K562 (cell line): ENCODE results near the gene PBXIP1. TPM values are rescaled to one million over a fixed set of nuclear protein-coding genes. Genes with fewer than 3 reads are reported as not detected.

ENCODE experiments used
- ADNP ChIP-seq: fragments of 200-800 bp; sonication (Bioruptor generic); IDR thresholded peaks from 2 replicates; pipeline ENCODE4 v1.6.1; 2016; ENCODE audit warnings: missing genetic modification characterization, missing compliant biosample characterization
- CEBPG ChIP-seq, 3 experiments: fragments of 200-800 bp in 1 of 3; sonication (Bioruptor generic) in 1 of 3; sonication (generic) in 1 of 3; formaldehyde crosslinking in 1 of 3; IDR thresholded peaks in 2 of 3; conservative IDR thresholded peaks in 1 of 3; 2 replicates each; pipeline versions ENCODE4 v1.6.1 to v1.8.0; 2016 to 2022; ENCODE audit warnings: missing compliant biosample characterization in 2 of 3, missing genetic modification characterization in 2 of 3, mild to moderate bottlenecking in 1 of 3, missing genetic modification reagents in 1 of 3
- DDX20 ChIP-seq: fragments of 450-650 bp; IDR thresholded peaks from 2 replicates; pipeline ENCODE4 v1.6.1; 2016; ENCODE audit warnings: missing genetic modification characterization, low read depth, mild to moderate bottlenecking, missing compliant biosample characterization, moderate library complexity
- FOXA3 ChIP-seq, 2 experiments: fragments of 450-650 bp in 1 of 2; sonication (generic) in 1 of 2; formaldehyde crosslinking; IDR thresholded peaks in 1 of 2; conservative IDR thresholded peaks in 1 of 2; 2 replicates each; pipeline versions ENCODE4 v1.4.0 to v1.8.0; 2020 to 2022; ENCODE audit warnings: mild to moderate bottlenecking in 2 of 2, missing genetic modification reagents in 1 of 2
- KLF6 ChIP-seq: fragments of 250-450 bp; sonication (Bioruptor Pico); IDR thresholded peaks from 2 replicates; pipeline ENCODE4 v1.4.0; 2020; ENCODE audit warnings: mild to moderate bottlenecking, moderate library complexity, borderline replicate concordance
- RCOR1 ChIP-seq, 2 experiments: IDR thresholded peaks; 2 replicates each; pipeline ENCODE4 v1.6.1; 2012; ENCODE audit warnings: low read depth in 2 of 2, low read length in 2 of 2, borderline replicate concordance in 1 of 2, improper control_type of control experiment in 1 of 2
- SMC3 ChIP-seq: conservative IDR thresholded peaks from 2 replicates; pipeline ENCODE4 v1.6.1; 2011; ENCODE audit warnings: low read depth, low read length, improper control_type of control experiment; ENCODE audit not compliant: insufficient read depth
- TAL1 ChIP-seq: fragments of 450-650 bp; IDR thresholded peaks from 2 replicates; pipeline ENCODE4 v1.6.1; 2016; ENCODE audit warnings: mild to moderate bottlenecking
- TFAM ChIP-seq: fragments of 250-450 bp; sonication (Bioruptor Pico); conservative IDR thresholded peaks from 2 replicates; pipeline ENCODE4 v1.5.0; 2021; ENCODE audit warnings: mild to moderate bottlenecking, moderate library complexity
- TRIM28 ChIP-seq: fragments of 450-650 bp; IDR thresholded peaks from 2 replicates; pipeline ENCODE4 v1.6.1; 2017
- ZNF212 ChIP-seq: fragments of 450-650 bp; formaldehyde crosslinking; IDR thresholded peaks from 2 replicates; pipeline ENCODE4 v1.4.0; 2020; ENCODE audit warnings: mild to moderate bottlenecking
- polyA plus RNA-seq, 8 experiments: library from polyadenylated mRNA; depleted of rRNA in 4 of 8; stranded (reverse) in 5 of 8; unstranded in 3 of 8; fragments of >200 nt; fragmentation: Nextera tagmentation in 2 of 8; fragmentation: Illumina TruSeq in 1 of 8; extraction: Ambion mirVana in 2 of 8; extraction: Trizol in 1 of 8; gene quantifications; 2 replicates each; pipeline versions ENCODE4 v1.2.1 to v1.2.3, GENCODE V29; 2011 to 2014; ENCODE audit warnings: inconsistent platforms in 1 of 8, missing spikeins in 1 of 8
- total RNA-seq, 7 experiments: library from RNA; depleted of rRNA in 6 of 7; stranded (reverse); fragments of >200 nt in 6 of 7; fragmentation: Illumina TruSeq in 2 of 7; extraction: Trizol in 2 of 7; gene quantifications; 2 replicates each; pipeline versions ENCODE4 v1.2.1 to v1.2.3, GENCODE V29; 2011 to 2021; ENCODE audit warnings: low replicate concordance in 1 of 7
- TF ChIP-seq, protein P1 (sequence below), 2 experiments: fragments of 450-650 bp in 1 of 2; sonication (generic) in 1 of 2; formaldehyde crosslinking in 1 of 2; IDR thresholded peaks in 1 of 2; conservative IDR thresholded peaks in 1 of 2; 2 replicates each; pipeline versions ENCODE4 v1.6.1 to v1.8.1; 2016 to 2023; ENCODE audit warnings: mild to moderate bottlenecking in 2 of 2, moderate library complexity in 2 of 2, inconsistent platforms in 1 of 2, missing genetic modification reagents in 1 of 2
- TF ChIP-seq, protein P2 (sequence below): sonication (generic); formaldehyde crosslinking; IDR thresholded peaks from 2 replicates; pipeline ENCODE4 v1.8.0; 2023; ENCODE audit warnings: mild to moderate bottlenecking, missing genetic modification reagents
- TF ChIP-seq, protein P3 (sequence below), 3 experiments: fragments of 200-800 bp in 1 of 3; fragments of 250-450 bp in 1 of 3; fragments of 450-650 bp in 1 of 3; sonication (Bioruptor Pico) in 1 of 3; sonication (Bioruptor generic) in 1 of 3; formaldehyde crosslinking in 1 of 3; IDR thresholded peaks; 2 replicates each; pipeline versions ENCODE4 v1.6.1 to v1.8.0; 2016 to 2022; ENCODE audit warnings: mild to moderate bottlenecking in 2 of 3, missing genetic modification characterization in 2 of 3, missing compliant biosample characterization in 1 of 3, moderate library complexity in 1 of 3
- TF ChIP-seq, protein P4 (sequence below): fragments of 250-450 bp; sonication (Bioruptor Pico); IDR thresholded peaks from 2 replicates; pipeline ENCODE4 v1.5.1; 2021; ENCODE audit warnings: mild to moderate bottlenecking

Gene PBXIP1
- total and polyA plus RNA-seq, 9 of the 15 experiments (the other 6 are each of a cell fraction or from before 2014, with no cell fraction given), result 0.13 to 8.3 (median 5.8) TPM

- TF ChIP-seq CEBPG (CRISPR knock-in tag; IDR thresholded peaks at IDR 0.05), result peak; percentile 85
- no peak; a peak in 1 of 4 replicates for TF ChIP-seq CEBPG (tag; conservative IDR thresholded peaks at IDR 0.05 in 1 of 2, IDR thresholded peaks at IDR 0.05 in 1 of 2)
- TF ChIP-seq ZNF212 (CRISPR knock-in tag), result no peak
- no peak for TF ChIP-seq KLF6 (CRISPR knock-in tag)
- TF ChIP-seq, protein P1, sequence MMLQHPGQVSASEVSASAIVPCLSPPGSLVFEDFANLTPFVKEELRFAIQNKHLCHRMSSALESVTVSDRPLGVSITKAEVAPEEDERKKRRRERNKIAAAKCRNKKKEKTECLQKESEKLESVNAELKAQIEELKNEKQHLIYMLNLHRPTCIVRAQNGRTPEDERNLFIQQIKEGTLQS (IDR thresholded peaks at IDR 0.05), result no peak
- TF ChIP-seq, protein P1 (CRISPR knock-in tag; conservative IDR thresholded peaks at IDR 0.05), result no peak
- no peak for TF ChIP-seq TFAM (CRISPR knock-in tag)
- TF ChIP-seq SMC3, result no peak
- TF ChIP-seq, protein P2, sequence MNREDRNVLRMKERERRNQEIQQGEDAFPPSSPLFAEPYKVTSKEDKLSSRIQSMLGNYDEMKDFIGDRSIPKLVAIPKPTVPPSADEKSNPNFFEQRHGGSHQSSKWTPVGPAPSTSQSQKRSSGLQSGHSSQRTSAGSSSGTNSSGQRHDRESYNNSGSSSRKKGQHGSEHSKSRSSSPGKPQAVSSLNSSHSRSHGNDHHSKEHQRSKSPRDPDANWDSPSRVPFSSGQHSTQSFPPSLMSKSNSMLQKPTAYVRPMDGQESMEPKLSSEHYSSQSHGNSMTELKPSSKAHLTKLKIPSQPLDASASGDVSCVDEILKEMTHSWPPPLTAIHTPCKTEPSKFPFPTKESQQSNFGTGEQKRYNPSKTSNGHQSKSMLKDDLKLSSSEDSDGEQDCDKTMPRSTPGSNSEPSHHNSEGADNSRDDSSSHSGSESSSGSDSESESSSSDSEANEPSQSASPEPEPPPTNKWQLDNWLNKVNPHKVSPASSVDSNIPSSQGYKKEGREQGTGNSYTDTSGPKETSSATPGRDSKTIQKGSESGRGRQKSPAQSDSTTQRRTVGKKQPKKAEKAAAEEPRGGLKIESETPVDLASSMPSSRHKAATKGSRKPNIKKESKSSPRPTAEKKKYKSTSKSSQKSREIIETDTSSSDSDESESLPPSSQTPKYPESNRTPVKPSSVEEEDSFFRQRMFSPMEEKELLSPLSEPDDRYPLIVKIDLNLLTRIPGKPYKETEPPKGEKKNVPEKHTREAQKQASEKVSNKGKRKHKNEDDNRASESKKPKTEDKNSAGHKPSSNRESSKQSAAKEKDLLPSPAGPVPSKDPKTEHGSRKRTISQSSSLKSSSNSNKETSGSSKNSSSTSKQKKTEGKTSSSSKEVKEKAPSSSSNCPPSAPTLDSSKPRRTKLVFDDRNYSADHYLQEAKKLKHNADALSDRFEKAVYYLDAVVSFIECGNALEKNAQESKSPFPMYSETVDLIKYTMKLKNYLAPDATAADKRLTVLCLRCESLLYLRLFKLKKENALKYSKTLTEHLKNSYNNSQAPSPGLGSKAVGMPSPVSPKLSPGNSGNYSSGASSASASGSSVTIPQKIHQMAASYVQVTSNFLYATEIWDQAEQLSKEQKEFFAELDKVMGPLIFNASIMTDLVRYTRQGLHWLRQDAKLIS, result no peak
- TF ChIP-seq, protein P3, sequence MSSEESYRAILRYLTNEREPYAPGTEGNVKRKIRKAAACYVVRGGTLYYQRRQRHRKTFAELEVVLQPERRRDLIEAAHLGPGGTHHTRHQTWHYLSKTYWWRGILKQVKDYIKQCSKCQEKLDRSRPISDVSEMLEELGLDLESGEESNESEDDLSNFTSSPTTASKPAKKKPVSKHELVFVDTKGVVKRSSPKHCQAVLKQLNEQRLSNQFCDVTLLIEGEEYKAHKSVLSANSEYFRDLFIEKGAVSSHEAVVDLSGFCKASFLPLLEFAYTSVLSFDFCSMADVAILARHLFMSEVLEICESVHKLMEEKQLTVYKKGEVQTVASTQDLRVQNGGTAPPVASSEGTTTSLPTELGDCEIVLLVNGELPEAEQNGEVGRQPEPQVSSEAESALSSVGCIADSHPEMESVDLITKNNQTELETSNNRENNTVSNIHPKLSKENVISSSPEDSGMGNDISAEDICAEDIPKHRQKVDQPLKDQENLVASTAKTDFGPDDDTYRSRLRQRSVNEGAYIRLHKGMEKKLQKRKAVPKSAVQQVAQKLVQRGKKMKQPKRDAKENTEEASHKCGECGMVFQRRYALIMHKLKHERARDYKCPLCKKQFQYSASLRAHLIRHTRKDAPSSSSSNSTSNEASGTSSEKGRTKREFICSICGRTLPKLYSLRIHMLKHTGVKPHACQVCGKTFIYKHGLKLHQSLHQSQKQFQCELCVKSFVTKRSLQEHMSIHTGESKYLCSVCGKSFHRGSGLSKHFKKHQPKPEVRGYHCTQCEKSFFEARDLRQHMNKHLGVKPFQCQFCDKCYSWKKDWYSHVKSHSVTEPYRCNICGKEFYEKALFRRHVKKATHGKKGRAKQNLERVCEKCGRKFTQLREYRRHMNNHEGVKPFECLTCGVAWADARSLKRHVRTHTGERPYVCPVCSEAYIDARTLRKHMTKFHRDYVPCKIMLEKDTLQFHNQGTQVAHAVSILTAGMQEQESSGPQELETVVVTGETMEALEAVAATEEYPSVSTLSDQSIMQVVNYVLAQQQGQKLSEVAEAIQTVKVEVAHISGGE (CRISPR knock-in tag; IDR thresholded peaks at IDR 0.05), result no peak
- TF ChIP-seq RCOR1 (IDR thresholded peaks at IDR 0.05; ENCODE audit: borderline replicate concordance in 1 of 2, low read depth in 2 of 2, low read length in 2 of 2), result peak in 1 of 2 experiments; percentile 40; a peak in 1 of 4 replicates
- TF ChIP-seq, protein P4, sequence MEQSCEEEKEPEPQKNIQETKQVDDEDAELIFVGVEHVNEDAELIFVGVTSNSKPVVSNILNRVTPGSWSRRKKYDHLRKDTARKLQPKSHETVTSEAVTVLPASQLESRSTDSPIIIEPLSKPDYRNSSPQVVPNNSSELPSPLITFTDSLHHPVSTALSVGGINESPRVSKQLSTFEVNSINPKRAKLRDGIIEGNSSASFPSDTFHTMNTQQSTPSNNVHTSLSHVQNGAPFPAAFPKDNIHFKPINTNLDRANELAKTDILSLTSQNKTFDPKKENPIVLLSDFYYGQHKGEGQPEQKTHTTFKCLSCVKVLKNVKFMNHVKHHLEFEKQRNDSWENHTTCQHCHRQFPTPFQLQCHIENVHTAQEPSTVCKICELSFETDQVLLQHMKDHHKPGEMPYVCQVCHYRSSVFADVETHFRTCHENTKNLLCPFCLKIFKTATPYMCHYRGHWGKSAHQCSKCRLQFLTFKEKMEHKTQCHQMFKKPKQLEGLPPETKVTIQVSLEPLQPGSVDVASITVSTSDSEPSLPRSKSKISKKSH (CRISPR knock-in tag), result no peak
- no peak for TF ChIP-seq FOXA3 (CRISPR knock-in tag; conservative IDR thresholded peaks at IDR 0.05 in 1 of 2, IDR thresholded peaks at IDR 0.05 in 1 of 2)
- no peak for TF ChIP-seq ADNP (tag)
- TF ChIP-seq TAL1, result no peak
- TF ChIP-seq DDX20 (tag), result no peak
- no peak for TF ChIP-seq TRIM28
Observed at GRCh38 chr1:155004352-155005075, 48.6 kb upstream of the PBXIP1 start (continued).
